Activated naive CD4-positive, alpha-beta T cell treated with anti-CD3 and anti-CD28 coated beads, Interleukin-2, amount 50 U/mL, for 16 hours (primary cell): ENCODE measurements around the gene GTPBP2.
A peak's percentile ranks its signal among the peaks of the same experiment; 100 is the strongest.
"Not testable (repeated sequence)": the region's sequence is repeated elsewhere in the genome, so short reads cannot be mapped to it uniquely, and the experiment has no call there.

Experiments used
- DNase-seq: peaks from one replicate; pipeline ENCODE4 v3.0.0-alpha.2; 2020

GTPBP2 gene

GRCh38 chr6:43658161-43658560 lies 29.1 kb upstream of the GTPBP2 start:
- DNase-seq, result no peak

GRCh38 chr6:43657221-43657802 lies 28.2 kb upstream of the GTPBP2 start:
- DNase-seq, result no peak

- DNase-seq, result not testable (repeated sequence)
These were observed 23.8 kb upstream of the GTPBP2 start for GRCh38 chr6:43652822-43653221.

GRCh38 chr6:43648248-43648647 lies 19.2 kb upstream of the GTPBP2 start:
- no peak for DNase-seq

GRCh38 chr6:43647613-43648012 lies 18.5 kb upstream of the GTPBP2 start:
- no peak for DNase-seq

GRCh38 chr6:43645613-43645964 lies 16.5 kb upstream of the GTPBP2 start:
- DNase-seq, result no peak

- DNase-seq, result peak; percentile 70
These were observed 16.0 kb upstream of the GTPBP2 start, which contains the start of gene RSPH9 for GRCh38 chr6:43644940-43645612. RSPH9 (plus strand) TSS chr6:43645036; CDS start chr6:43645099, 63 bp downstream.

GRCh38 chr6:43639984-43640800 lies 11.1 kb upstream of the GTPBP2 start:
- no peak for DNase-seq

GRCh38 chr6:43636308-43636659 lies 7.2 kb upstream of the GTPBP2 start:
- DNase-seq, result no peak

- peak; percentile 88 for DNase-seq
These were observed 6.6 kb upstream of the GTPBP2 start, which contains the start of gene MAD2L1BP for GRCh38 chr6:43635387-43636307. MAD2L1BP (plus strand) TSS chr6:43635840; CDS start chr6:43635876, 36 bp downstream.

- DNase-seq, result no peak
These were observed 5.7 kb upstream of the GTPBP2 start for GRCh38 chr6:43634702-43635303.

- DNase-seq, result not testable (repeated sequence)
These were observed 3.9 kb upstream of the GTPBP2 start for GRCh38 chr6:43633002-43633401.

GRCh38 chr6:43630980-43631619 lies 2.0 kb upstream of the GTPBP2 start:
- no peak for DNase-seq

- peak; percentile 84 for DNase-seq
These were observed 639 bp upstream of the GTPBP2 start for GRCh38 chr6:43629505-43630300.

GRCh38 chr6:43628393-43629103 lies 516 bp downstream of the GTPBP2 start:
- DNase-seq, result peak; percentile 61

- no peak for DNase-seq
These were observed 1.8 kb downstream of the GTPBP2 start for GRCh38 chr6:43627008-43627825.

- no peak for DNase-seq
These were observed 3.6 kb downstream of the GTPBP2 start for GRCh38 chr6:43625393-43625992.

- no peak for DNase-seq
These were observed 4.2 kb downstream of the GTPBP2 start for GRCh38 chr6:43624786-43625288.
